ENCODE data around the gene ARID5B. TPM values are rescaled to one million over a fixed set of nuclear protein-coding genes. Genes with fewer than 3 reads are reported as not detected.

The ARID5B gene
- polyA plus RNA-seq, 6 donors from 2014 or later, result 68.6 to 165 (median 122) TPM

DNA sequence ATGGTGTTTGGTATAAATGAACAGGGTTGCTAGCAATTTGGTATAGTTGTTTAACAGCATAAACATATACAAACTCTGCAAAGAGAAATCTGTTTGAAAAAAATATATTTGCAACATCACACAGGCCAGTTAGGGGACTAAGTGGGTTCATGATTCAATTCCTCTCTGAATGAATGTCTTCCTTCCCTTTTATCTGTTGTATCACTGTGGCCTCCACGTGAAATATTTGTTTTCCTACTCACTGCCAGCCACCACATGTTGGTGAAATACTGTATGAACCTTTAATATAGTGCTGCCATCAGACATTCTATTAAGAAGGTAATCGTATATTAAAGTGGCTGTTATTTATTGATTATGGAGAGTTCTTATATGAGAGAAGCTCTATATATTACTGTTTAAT is 157.0 kb downstream of the ARID5B start:
- H3K4me3 Mint-ChIP-seq, result peak overlapping the region in 2 of 8 donors; percentile 15 to 45
- H3K27ac Mint-ChIP-seq, result peak overlapping the region in 5 of 6 donors; percentile 37 to 74 (median 54)
- peaks cover 0 to 13% (median 4%) of the 10 kb centered on the region in 7 donors for H3K9me3 Mint-ChIP-seq
- no peak for ATAC-seq (ENCODE audit: low read depth in 2 of 2)
- H3K4me1 Mint-ChIP-seq, result peaks cover 68 to 90% (median 74%) of the 10 kb centered on the region in 3 donors
- no peak for DNase-seq
- H3K36me3 Mint-ChIP-seq, result peaks cover 65 to 81% of the 10 kb centered on the region in 2 donors
- no peaks in the 10 kb centered on the region for H3K27me3 Mint-ChIP-seq

DNA sequence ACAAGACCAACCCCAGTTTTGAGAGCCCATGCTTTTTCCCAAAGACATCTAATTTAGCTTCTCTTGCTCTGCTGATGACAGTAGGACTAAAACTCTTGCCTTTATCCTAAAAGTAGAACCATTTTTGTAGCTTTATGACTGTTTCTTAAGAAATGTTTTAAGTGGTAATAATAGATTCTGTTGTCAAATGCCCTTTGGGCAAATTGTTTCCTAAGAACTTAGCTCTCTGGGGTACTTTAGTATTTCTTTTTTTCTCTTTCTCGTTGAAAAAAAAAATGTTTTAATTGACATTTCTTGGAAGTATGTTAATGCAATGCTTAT is 157.4 kb downstream of the ARID5B start:
- Mint-ChIP-seq H3K27me3 (no peaks in the 10 kb centered on the region), H3K36me3 (peaks cover 64 to 81% of the 10 kb centered on the region in 2 donors), H3K4me3 (peak overlapping the region in 6 of 8 donors; percentile 12 to 64 (median 27)), H3K27ac (peak overlapping the region in 5 of 6 donors; percentile 20 to 74 (median 54)), H3K9me3 (peaks cover 0 to 13% (median 4%) of the 10 kb centered on the region in 7 donors), H3K4me1 (peaks cover 64 to 90% (median 70%) of the 10 kb centered on the region in 3 donors)
- DNase-seq (no peak), ATAC-seq (ENCODE audit: low read depth in 2 of 2) (no peak)

DNA sequence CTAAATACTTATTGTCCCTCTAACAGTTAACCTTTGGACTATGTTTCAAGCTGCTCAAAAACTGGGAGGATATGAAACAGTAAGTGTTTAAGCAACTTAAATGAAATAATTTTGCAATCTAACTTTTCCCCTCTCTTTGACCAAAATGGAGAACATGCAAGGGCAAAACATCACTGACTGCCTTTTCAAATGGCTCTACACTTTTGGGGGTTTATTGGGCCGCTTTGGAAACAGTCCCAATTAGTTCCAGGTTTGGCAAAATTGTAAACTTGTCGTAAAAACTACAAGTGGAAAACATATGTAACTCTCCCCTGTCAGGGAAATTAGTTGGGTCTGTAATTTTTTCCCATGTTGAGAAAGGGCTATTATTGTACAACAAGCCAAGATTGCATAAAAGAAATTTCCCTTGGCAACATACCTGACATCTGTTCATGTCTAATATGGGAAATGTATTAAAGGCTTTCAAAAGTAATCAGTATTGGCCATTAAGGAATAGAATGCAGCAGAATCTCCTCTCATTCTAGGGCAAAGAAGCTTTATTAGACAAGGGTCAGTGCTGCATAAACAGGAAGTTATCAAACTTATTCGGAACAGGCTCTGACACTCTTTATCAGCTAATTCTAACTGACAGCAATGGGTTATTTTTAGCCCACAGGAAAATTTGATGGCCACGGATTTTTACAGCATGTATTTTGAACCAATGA is 157.9 kb downstream of the ARID5B start:
- no peaks in the 10 kb centered on the region for H3K27me3 Mint-ChIP-seq
- H3K4me1 Mint-ChIP-seq, result peaks cover 59 to 87% (median 65%) of the 10 kb centered on the region in 3 donors
- H3K36me3 Mint-ChIP-seq, result peaks cover 64 to 83% of the 10 kb centered on the region in 2 donors
- H3K4me3 Mint-ChIP-seq, result peak overlapping the region in 6 of 8 donors; percentile 12 to 64 (median 27)
- H3K27ac Mint-ChIP-seq, result peak overlapping the region in 5 of 6 donors; percentile 20 to 74 (median 54)
- no peak for DNase-seq
- H3K9me3 Mint-ChIP-seq, result peaks cover 0 to 13% (median 4%) of the 10 kb centered on the region in 7 donors
- no peak for ATAC-seq (ENCODE audit: low read depth in 2 of 2)

DNA sequence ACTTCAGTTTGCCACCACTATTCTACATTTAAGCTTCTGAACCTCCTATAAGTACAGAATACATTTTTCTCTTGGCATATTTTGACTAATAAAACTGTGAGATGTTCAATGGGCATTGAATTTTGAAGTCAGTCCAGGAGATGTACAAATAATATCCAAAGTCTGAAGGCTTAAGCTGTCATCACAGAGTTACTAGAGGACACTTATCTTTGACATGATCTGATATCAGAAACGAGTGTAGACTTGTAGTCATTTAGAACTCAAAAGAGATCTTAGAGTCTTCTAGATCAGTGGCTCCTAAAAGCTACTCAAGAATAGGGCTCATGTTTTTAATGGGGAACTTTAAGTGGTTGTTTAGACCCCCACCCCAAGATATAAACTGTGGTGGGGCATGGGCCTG is 160.5 kb downstream of the ARID5B start:
- Mint-ChIP-seq H3K27me3 (no peaks in the 10 kb centered on the region), H3K36me3 (peaks cover 49 to 76% of the 10 kb centered on the region in 2 donors), H3K4me3 (peak overlapping the region in 1 of 8 donors; percentile 50), H3K4me1 (peaks cover 41 to 79% (median 51%) of the 10 kb centered on the region in 3 donors), H3K9me3 (peaks cover 0 to 2% (median 0%) of the 10 kb centered on the region in 7 donors), H3K27ac (peak overlapping the region in 5 of 6 donors; percentile 68 to 88 (median 71))
- DNase-seq (no peak), ATAC-seq (ENCODE audit: low read depth in 2 of 2) (no peak)

DNA sequence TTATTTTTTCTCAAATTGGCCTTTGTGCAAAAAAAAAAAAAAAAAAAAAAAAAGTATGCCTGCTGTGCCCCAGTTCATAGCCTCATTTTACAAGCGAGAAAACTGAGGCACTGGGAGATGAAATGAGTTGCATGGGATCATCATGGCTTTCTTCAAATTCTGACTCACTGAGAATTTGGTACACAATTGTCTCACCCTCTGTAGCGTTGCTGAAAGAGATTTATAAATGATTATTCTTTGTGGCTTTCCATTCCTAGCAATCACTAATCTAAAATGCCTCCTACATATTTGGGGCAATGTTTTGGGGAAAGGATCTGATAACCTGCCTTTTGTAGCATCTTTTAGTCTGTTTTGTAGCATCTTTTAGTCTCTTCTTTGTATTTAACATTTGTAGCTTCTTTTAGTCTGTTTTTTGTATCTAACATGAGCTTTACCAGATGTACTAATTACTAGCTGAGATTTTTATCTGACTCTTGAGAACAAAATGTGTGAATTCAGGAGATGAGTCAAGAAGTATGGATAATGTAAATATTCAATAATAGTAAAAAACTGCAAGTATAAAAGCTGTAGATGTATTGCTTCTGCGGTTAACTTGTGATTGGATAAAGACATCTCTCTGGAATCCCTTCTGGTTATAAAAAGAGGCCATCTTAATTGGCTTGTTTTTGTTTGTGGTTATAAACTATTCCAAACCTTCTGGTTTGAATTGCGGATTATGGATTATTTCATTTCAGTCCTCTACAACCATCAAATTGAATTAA is 161.4 kb downstream of the ARID5B start:
- Mint-ChIP-seq H3K27ac (peak overlapping the region in 5 of 6 donors; percentile 38 to 84 (median 72)), H3K4me3 (no peak overlapping the region), H3K9me3 (peaks cover 0 to 2% (median 0%) of the 10 kb centered on the region in 7 donors), H3K36me3 (peaks cover 40 to 67% of the 10 kb centered on the region in 2 donors), H3K27me3 (no peaks in the 10 kb centered on the region), H3K4me1 (peaks cover 36 to 74% (median 48%) of the 10 kb centered on the region in 3 donors)
- no peak for ATAC-seq (ENCODE audit: low read depth in 2 of 2)
- no peak for DNase-seq

DNA sequence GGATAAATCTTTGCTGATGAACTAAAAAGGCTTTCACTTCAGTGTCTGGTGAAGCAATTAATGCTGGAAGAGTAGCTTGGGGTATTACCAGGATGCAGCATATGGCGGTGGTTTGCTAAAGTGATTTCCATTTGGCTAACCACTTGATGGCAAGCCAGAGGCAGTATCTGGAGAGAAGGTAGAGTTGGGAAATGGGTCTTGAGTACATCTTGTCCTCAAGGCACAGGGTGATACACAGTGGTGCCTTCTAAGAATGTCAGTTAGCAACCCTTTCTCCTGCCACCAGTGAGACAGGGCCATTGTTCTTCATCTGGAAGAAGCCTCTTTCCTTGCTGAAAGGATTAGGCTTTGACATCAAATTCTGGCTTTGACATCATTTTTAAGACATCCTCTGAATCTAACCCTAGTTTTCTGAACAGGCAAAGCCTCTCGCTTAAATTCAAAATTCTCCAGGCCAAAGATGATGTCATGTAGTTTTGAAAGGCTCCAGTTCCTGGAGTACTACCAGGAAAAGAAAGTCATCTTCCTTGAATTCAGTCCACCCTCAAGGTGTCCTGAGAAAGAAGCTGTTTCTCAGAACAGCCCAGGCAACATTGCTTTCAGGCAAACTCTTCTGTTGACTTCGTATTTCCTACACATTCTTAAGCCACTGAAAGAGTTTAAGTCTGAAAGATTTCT is 162.4 kb downstream of the ARID5B start:
- peaks cover 31 to 71% (median 42%) of the 10 kb centered on the region in 3 donors for H3K4me1 Mint-ChIP-seq
- H3K27me3 Mint-ChIP-seq, result no peaks in the 10 kb centered on the region
- H3K9me3 Mint-ChIP-seq, result peaks cover 0 to 2% (median 0%) of the 10 kb centered on the region in 7 donors
- peaks cover 31 to 58% of the 10 kb centered on the region in 2 donors for H3K36me3 Mint-ChIP-seq
- ATAC-seq (ENCODE audit: low read depth in 2 of 2) (no peak), DNase-seq (no peak)
- no peak overlapping the region for H3K4me3 Mint-ChIP-seq
- peak overlapping the region in 5 of 6 donors; percentile 72 to 88 (median 74) for H3K27ac Mint-ChIP-seq

DNA sequence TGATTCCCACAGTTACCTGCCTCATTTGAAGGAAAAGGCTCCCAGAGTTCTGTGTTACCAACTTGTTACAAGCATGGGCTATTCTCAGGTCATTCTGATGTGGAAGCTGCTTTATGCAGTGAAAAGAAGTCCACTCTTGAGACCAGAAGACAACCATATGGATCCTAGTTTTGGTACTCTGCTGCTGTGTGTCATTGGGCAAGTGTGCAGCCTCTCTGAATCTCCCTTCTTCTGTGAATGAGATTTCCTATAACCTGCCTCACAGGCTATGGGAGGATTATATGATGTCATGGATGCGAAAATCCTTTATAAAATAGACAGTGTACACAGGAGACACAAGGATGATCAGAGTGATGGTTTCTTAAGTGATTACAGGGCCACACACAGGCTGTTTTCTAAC is 166.1 kb downstream of the ARID5B start:
- Mint-ChIP-seq H3K27me3 (no peaks in the 10 kb centered on the region), H3K4me1 (peaks cover 20 to 67% (median 24%) of the 10 kb centered on the region in 3 donors), H3K4me3 (no peak overlapping the region), H3K36me3 (peaks cover 30 to 57% of the 10 kb centered on the region in 2 donors), H3K9me3 (no peaks in the 10 kb centered on the region), H3K27ac (peak overlapping the region in 4 of 6 donors; percentile 39 to 84 (median 75))
- ATAC-seq (ENCODE audit: low read depth in 2 of 2) (no peak), DNase-seq (no peak)

DNA sequence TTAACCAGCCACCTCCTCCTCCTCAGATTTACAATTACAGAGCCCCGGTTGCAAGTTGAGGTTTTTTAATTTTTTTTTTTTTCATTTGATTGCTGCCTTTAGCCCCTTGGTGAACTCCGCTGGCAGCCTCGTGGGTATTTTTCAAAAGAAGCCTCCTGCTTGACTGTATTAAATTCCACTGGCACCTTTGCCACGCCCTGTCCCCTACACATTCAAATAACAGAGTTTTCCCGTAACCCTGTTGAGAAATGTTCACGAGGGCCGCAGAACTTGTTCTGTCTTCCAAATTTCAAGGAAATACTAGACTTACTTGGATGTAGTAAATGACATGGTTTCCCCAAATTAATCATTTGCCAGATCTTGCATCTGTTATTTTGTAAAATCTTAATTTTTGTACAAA is 167.0 kb downstream of the ARID5B start:
- H3K4me3 Mint-ChIP-seq, result no peak overlapping the region

DNA sequence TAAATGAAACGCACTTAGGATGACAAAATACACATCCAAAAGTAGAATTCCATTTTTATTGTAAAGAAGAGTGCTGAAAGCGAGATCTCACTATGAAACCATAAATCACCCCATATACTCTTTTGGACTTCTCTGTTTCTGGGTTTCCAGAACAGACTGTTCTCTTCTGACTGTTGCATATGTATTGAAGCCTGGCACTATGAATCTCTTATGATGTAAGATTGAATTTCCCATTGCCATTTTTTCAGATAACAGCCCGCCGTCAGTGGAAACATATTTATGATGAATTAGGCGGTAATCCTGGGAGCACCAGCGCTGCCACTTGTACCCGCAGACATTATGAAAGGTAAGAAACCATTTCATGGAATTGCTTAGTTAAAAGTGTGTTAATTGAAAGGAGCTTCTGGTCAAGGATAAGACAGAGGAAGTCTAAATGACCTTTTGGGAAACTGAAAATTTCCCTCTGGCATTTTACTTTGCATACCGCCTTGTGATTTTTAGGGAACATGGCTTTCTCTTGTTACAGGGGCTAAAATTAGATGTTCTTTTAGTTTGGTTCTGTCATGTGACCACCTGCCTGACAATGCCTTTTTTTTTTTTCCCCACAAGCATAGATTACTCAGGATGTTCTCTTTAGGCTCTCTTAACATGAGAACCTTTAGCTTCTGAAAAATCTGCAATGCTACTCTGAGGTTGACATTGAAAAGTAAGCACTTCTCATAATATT is 168.1 kb downstream of the ARID5B start:
- Mint-ChIP-seq H3K27ac (peak overlapping the region in 4 of 6 donors; percentile 39 to 88 (median 61)), H3K36me3 (peaks cover 39 to 51% of the 10 kb centered on the region in 2 donors), H3K9me3 (no peaks in the 10 kb centered on the region), H3K27me3 (no peaks in the 10 kb centered on the region), H3K4me3 (no peak overlapping the region), H3K4me1 (peaks cover 23 to 62% (median 32%) of the 10 kb centered on the region in 3 donors)
- ATAC-seq (ENCODE audit: low read depth in 2 of 2) (no peak), DNase-seq (no peak)

More for the DNA sequence above, 167.0 kb downstream of the ARID5B start:
- H3K9me3 Mint-ChIP-seq, result no peaks in the 10 kb centered on the region
- no peaks in the 10 kb centered on the region for H3K27me3 Mint-ChIP-seq
- no peak for DNase-seq
- H3K4me1 Mint-ChIP-seq, result peaks cover 23 to 70% (median 32%) of the 10 kb centered on the region in 3 donors
- H3K27ac Mint-ChIP-seq, result peak overlapping the region in 2 of 6 donors; percentile 20 to 24
- H3K36me3 Mint-ChIP-seq, result peaks cover 39 to 56% of the 10 kb centered on the region in 2 donors
- ATAC-seq (ENCODE audit: low read depth in 2 of 2), result no peak

DNA sequence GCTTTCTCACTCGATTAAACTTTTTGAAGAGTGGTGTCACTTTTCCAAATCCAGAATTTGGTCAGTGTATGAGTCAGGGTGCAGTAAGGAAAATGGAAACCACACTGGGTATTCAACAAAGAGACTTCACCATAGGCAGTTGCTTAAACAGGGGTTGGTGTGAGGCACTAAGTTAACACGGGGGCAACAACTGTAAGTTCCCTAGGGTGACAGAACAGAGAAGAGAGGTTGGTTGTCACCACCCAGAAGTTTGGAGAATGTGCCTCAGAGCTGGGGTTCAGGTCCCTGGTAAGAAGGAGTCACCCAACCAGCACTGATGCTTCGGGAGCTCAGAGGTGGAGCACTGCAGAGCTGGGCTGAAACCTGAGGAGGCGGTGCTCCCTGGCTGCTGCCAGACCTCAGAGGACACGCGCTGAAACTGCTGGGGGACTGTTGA is 170.4 kb downstream of the ARID5B start:
- no peak for ATAC-seq (ENCODE audit: low read depth in 2 of 2)
- peaks cover 29 to 63% (median 38%) of the 10 kb centered on the region in 3 donors for H3K4me1 Mint-ChIP-seq
- H3K36me3 Mint-ChIP-seq, result peaks cover 54% of the 10 kb centered on the region in 2 donors
- H3K9me3 Mint-ChIP-seq, result no peaks in the 10 kb centered on the region
- H3K27ac Mint-ChIP-seq, result peak overlapping the region; percentile 38 to 94 (median 74)
- DNase-seq, result no peak
- H3K27me3 Mint-ChIP-seq, result no peaks in the 10 kb centered on the region
- H3K4me3 Mint-ChIP-seq, result peak overlapping the region in 2 of 8 donors; percentile 13 to 52

DNA sequence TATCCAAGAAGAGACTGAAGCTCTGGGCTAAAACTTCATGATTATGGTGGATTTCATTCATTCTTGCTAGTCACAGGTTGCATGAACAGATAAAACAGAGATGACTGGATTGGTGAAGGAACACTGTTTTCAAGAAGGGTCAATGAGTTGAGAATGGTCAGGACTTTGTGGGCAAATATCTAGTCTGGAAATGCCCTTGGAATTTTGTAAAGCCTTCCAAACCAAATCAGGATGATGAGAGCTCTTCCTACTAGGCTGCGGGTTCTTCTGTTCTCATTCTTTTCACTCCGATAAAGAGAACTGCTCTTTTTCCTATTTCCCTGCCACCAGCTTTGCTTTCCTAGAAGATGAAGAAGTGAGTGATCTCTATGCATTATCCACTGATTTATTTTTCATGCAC is 171.4 kb downstream of the ARID5B start:
- Mint-ChIP-seq H3K27ac (peak overlapping the region in 5 of 6 donors; percentile 12 to 72 (median 53)), H3K9me3 (no peaks in the 10 kb centered on the region), H3K4me1 (peaks cover 36 to 70% (median 44%) of the 10 kb centered on the region in 3 donors), H3K4me3 (no peak overlapping the region), H3K27me3 (no peaks in the 10 kb centered on the region), H3K36me3 (peaks cover 61 to 64% of the 10 kb centered on the region in 2 donors)
- no peak for DNase-seq
- ATAC-seq (ENCODE audit: low read depth in 2 of 2), result no peak

DNA sequence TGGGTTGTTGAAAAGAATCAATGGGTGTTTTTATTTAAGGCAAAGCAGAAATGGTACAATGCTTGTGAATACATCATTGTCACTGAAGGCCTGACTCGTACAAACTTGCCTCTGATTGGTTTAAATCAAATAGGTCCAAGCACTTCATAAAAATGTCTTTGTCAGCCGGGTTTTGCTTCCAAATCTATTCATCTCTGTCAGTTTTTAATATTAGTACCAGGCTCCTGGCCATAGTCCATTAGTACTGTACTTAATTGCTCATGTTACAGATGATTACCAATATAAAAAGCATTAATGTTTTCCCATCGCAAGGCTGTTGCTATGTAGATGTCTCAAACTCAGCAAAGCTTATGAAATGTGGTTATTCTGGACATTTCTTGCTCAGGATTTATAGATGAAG is 171.9 kb downstream of the ARID5B start:
- H3K4me1 Mint-ChIP-seq, result peaks cover 39 to 72% (median 49%) of the 10 kb centered on the region in 3 donors
- peak overlapping the region in 4 of 6 donors; percentile 33 to 84 (median 62) for H3K27ac Mint-ChIP-seq
- DNase-seq (no peak), ATAC-seq (ENCODE audit: low read depth in 2 of 2) (no peak)
- H3K9me3 Mint-ChIP-seq, result no peaks in the 10 kb centered on the region
- no peak overlapping the region for H3K4me3 Mint-ChIP-seq
- peaks cover 61 to 67% of the 10 kb centered on the region in 2 donors for H3K36me3 Mint-ChIP-seq
- no peaks in the 10 kb centered on the region for H3K27me3 Mint-ChIP-seq
